Endothelial cell of umbilical vein (primary cell): ENCODE measurements around the gene LATS1.

Experiments used
- CTCF ChIP-seq, 2 donors: IDR thresholded peaks; 1 replicate in 1 of 2; 2 replicates in 1 of 2; pipeline ENCODE4 v1.5.1; 2011; ENCODE audit warnings: low read length in 2 of 2, mild to moderate bottlenecking in 2 of 2, moderate library complexity in 2 of 2, control low read depth in 1 of 2, inconsistent platforms in 1 of 2, low read depth in 1 of 2; ENCODE audit not compliant: insufficient read depth in 1 of 2; ENCODE audit errors: extremely low read depth in 1 of 2
- EZH2 ChIP-seq: IDR thresholded peaks from 2 replicates; pipeline ENCODE4 v1.6.1; 2012; ENCODE audit warnings: borderline replicate concordance, low read depth, mild to moderate bottlenecking, moderate library complexity, low read length, inconsistent platforms; ENCODE audit not compliant: severe bottlenecking
- FOS ChIP-seq: IDR thresholded peaks from 2 replicates; pipeline ENCODE4 v1.6.1; 2011; ENCODE audit warnings: mild to moderate bottlenecking, low read length, moderate library complexity, borderline replicate concordance; ENCODE audit not compliant: insufficient read depth
- JUN ChIP-seq: IDR thresholded peaks from 2 replicates; pipeline ENCODE4 v1.6.1; 2011; ENCODE audit warnings: borderline replicate concordance, low read depth; ENCODE audit not compliant: insufficient read length, insufficient read depth
- MAX ChIP-seq: IDR thresholded peaks from 2 replicates; pipeline ENCODE4 v1.6.1; 2011; ENCODE audit not compliant: insufficient read depth, insufficient read length
- MYC ChIP-seq: IDR thresholded peaks from one replicate; pipeline ENCODE4 v1.6.1; 2011; ENCODE audit warnings: mild to moderate bottlenecking, low read depth, low read length
- POLR2A ChIP-seq: IDR thresholded peaks from 2 replicates; pipeline ENCODE4 v1.6.1; 2012; ENCODE audit warnings: low read depth, mild to moderate bottlenecking, control low read depth, low read length
- POLR2AphosphoS5 ChIP-seq: IDR thresholded peaks from 2 replicates; pipeline ENCODE4 v1.6.1; 2012; ENCODE audit warnings: low read depth, mild to moderate bottlenecking, control low read depth, low read length, moderate library complexity; ENCODE audit not compliant: insufficient read depth

- no peak for TF ChIP-seq CTCF (IDR thresholded peaks at IDR 0.05; ENCODE audit: extremely low read depth in 1 of 2, insufficient read depth in 1 of 2, low read depth in 1 of 2, low read length in 2 of 2)
- no peak for TF ChIP-seq EZH2
- no peak for TF ChIP-seq MYC
- TF ChIP-seq MAX: no peak
- no peak for TF ChIP-seq POLR2AphosphoS5
- TF ChIP-seq POLR2A: no peak
- no peak for TF ChIP-seq FOS
- no peak for TF ChIP-seq JUN
Measured at GRCh38 chr6:149729824-149730223, 11.9 kb upstream of the LATS1 start.
